HepG2 (cell line): Measurements from ENCODE around the gene SETD1B. TPM values are rescaled to one million over a fixed set of nuclear protein-coding genes. Genes with fewer than 3 reads are reported as not detected.

ENCODE experiments used
- ATAC-seq: fragments of 200-7000 bp; cut with Tn5 transposase; 3 replicates; pipeline ENCODE4 v1.9.1; 2020; ENCODE audit warnings: mild to moderate bottlenecking, moderate library complexity
- BruUV-seq: library from RNA; stranded (reverse); fragments of 400-500 nt; replicated peaks from 2 replicates; lab custom pipeline; 2021; lab: Mats Ljungman, UMichigan
- CTCF ChIA-PET: fragments of 300-600 bp; formaldehyde crosslinking; extraction: SDS; loops from one replicate; lab custom pipeline; 2021; ENCODE audit warnings: low total read pairs, inconsistent platforms, low intra/inter-chr PET ratio; lab: Yijun Ruan, JAX
- POLR2A ChIA-PET: fragments of 350-600 bp; sonication (Branson Sonifier 250); formaldehyde crosslinking; loops from one replicate; lab custom pipeline; 2020; ENCODE audit warnings: antibody characterized with exemption, inconsistent platforms; lab: Yijun Ruan, JAX
- DNase-seq: peaks from one replicate; pipeline ENCODE4 v3.0.0-alpha.2; 2015; ENCODE audit warnings: low spot score
- FAIRE-seq: peaks from 3 replicates; lab custom pipeline; 2011; peaks lifted over from hg19 to GRCh38; lab: Jason Lieb, UNC
- H2AFZ ChIP-seq: one replicate; pipeline ENCODE4 v1.6.1; 2011; ENCODE audit warnings: low read length, inconsistent platforms
- H3K27ac ChIP-seq: fragments of 300-600 bp; 3 replicates; pipeline ENCODE4 v1.8.0; 2011; ENCODE audit warnings: mixed run types, mild to moderate bottlenecking, mixed read lengths, low read length, inconsistent platforms; ENCODE audit not compliant: insufficient read depth; ENCODE audit errors: extremely low read length
- H3K27me3 ChIP-seq, 2 experiments: fragments of 200-600 bp in 1 of 2; 2 replicates in 1 of 2; 3 replicates in 1 of 2; pipeline versions ENCODE4 v1.6.0 to v1.8.0; 2011; ENCODE audit warnings: low read length in 2 of 2, mild to moderate bottlenecking in 2 of 2, moderate library complexity in 2 of 2, inconsistent platforms in 1 of 2; ENCODE audit not compliant: insufficient read depth in 2 of 2, control insufficient read depth in 1 of 2
- H3K36me3 ChIP-seq, 2 experiments: fragments of 200-600 bp in 1 of 2; replicated peaks in 1 of 2; 2 replicates in 1 of 2; 3 replicates in 1 of 2; pipeline versions ENCODE4 v1.5.1 to v1.8.0; 2011; ENCODE audit warnings: low read length in 2 of 2, inconsistent platforms in 1 of 2; ENCODE audit not compliant: insufficient read depth in 2 of 2, control insufficient read depth in 1 of 2
- H3K4me1 ChIP-seq: 2 replicates; pipeline ENCODE4 v1.5.1; 2012; ENCODE audit warnings: low read length, inconsistent platforms; ENCODE audit not compliant: insufficient read depth
- H3K4me2 ChIP-seq: 2 replicates; pipeline ENCODE4 v1.6.0; 2011; ENCODE audit warnings: low read depth, low read length, inconsistent platforms
- H3K4me3 ChIP-seq, 3 experiments: fragments of 200-600 bp in 1 of 3; sonication (generic), shearing (Covaris generic) in 1 of 3; replicated peaks in 1 of 3; 2 replicates each; pipeline ENCODE4 v1.5.1; 2011 to 2016; ENCODE audit warnings: low read length in 3 of 3, inconsistent platforms in 2 of 3, low read depth in 2 of 3, mild to moderate bottlenecking in 2 of 3, control low read depth in 1 of 3, mixed read lengths in 1 of 3; ENCODE audit not compliant: insufficient read depth in 1 of 3
- H3K79me2 ChIP-seq: one replicate; pipeline ENCODE4 v1.6.1; 2011; ENCODE audit warnings: low read length, inconsistent platforms; ENCODE audit not compliant: insufficient read depth
- H3K9ac ChIP-seq: 2 replicates; pipeline ENCODE4 v1.6.0; 2011; ENCODE audit warnings: mild to moderate bottlenecking, low read depth, low read length, inconsistent platforms; ENCODE audit not compliant: insufficient read depth
- H3K9me3 ChIP-seq: 2 replicates; pipeline ENCODE4 v1.5.1; 2012; ENCODE audit warnings: mild to moderate bottlenecking, low read length
- H4K20me1 ChIP-seq: 2 replicates; pipeline ENCODE4 v1.6.0; 2011; ENCODE audit warnings: inconsistent platforms, mild to moderate bottlenecking, low read length, moderate library complexity; ENCODE audit not compliant: insufficient read depth
- AGO2 ChIP-seq: fragments of 200-400 bp; formaldehyde crosslinking; optimal IDR thresholded peaks from 2 replicates; pipeline ENCODE3; 2017; ENCODE audit warnings: mild to moderate bottlenecking, low read depth, low read length, moderate library complexity
- GLI4 ChIP-seq: sonication (generic); formaldehyde crosslinking; IDR thresholded peaks from 2 replicates; pipeline ENCODE4 v1.5.1; 2020; ENCODE audit warnings: missing genetic modification reagents, mild to moderate bottlenecking, moderate library complexity, borderline replicate concordance
- KLF11 ChIP-seq: IDR thresholded peaks from 2 replicates; pipeline ENCODE4 v1.6.1; 2016; ENCODE audit warnings: missing compliant biosample characterization
- NCOA1 ChIP-seq: sonication (generic); formaldehyde crosslinking; IDR thresholded peaks from 2 replicates; pipeline ENCODE4 v1.9.0; 2021; ENCODE audit warnings: missing genetic modification reagents
- NFYC ChIP-seq: IDR thresholded peaks from 2 replicates; pipeline ENCODE4 v1.6.1; 2016; ENCODE audit warnings: missing genetic modification reagents, missing compliant biosample characterization
- RBM22 ChIP-seq: fragments of 200-400 bp; formaldehyde crosslinking; optimal IDR thresholded peaks from 2 replicates; pipeline ENCODE3; 2017; ENCODE audit warnings: mild to moderate bottlenecking, low read length, moderate library complexity
- TOE1 ChIP-seq: sonication (generic); formaldehyde crosslinking; IDR thresholded peaks from 2 replicates; pipeline ENCODE4 v1.4.0; 2020; ENCODE audit warnings: mild to moderate bottlenecking, missing genetic modification reagents
- ZNF768 ChIP-seq: sonication (generic); formaldehyde crosslinking; IDR thresholded peaks from 2 replicates; pipeline ENCODE4 v1.4.0; 2020; ENCODE audit warnings: missing genetic modification reagents
- ZNF816 ChIP-seq: sonication (generic); formaldehyde crosslinking; IDR thresholded peaks from 2 replicates; pipeline ENCODE4 v1.8.0; 2022; ENCODE audit warnings: missing genetic modification reagents, mild to moderate bottlenecking, borderline replicate concordance
- WGBS: methylation state at CpG from one replicate; pipeline ENCODE4 v1.1.6; 2017; ENCODE audit warnings: low lambda C conversion rate; 5-methylcytosine and 5-hydroxymethylcytosine counted together
- in situ Hi-C: cut with HindIII; loops from 2 replicates; pipeline ENCODE4 v1.10.0; 2017; ENCODE audit warnings: low pct_unique_long_range_greater_than_20kb; ENCODE audit not compliant: extremely low pct_ligation_motif_present
- intact Hi-C: fragments of 100-400 bp; cut with micrococcal nuclease; formaldehyde crosslinking; loops from one replicate; pipeline ENCODE4 v1.10.0; 2022; ENCODE audit not compliant: unreplicated experiment
- polyA plus RNA-seq, 8 experiments: library from polyadenylated mRNA; depleted of rRNA in 3 of 8; stranded (reverse) in 7 of 8; unstranded in 1 of 8; fragments of >200 nt; fragmentation: Illumina TruSeq in 4 of 8; extraction: Trizol in 4 of 8; gene quantifications; 2 replicates each; pipeline versions ENCODE4 v1.2.1 to v1.2.3, GENCODE V29; 2011 to 2016; ENCODE audit warnings: low read depth in 4 of 8, missing spikeins in 1 of 8, mixed read lengths in 1 of 8; ENCODE audit not compliant: insufficient read depth in 1 of 8
- total RNA-seq, 5 experiments: library from RNA; depleted of rRNA; stranded (reverse); fragments of >200 nt; fragmentation: Illumina TruSeq; extraction: Trizol; gene quantifications; 2 replicates each; pipeline ENCODE4 v1.2.3, GENCODE V29; 2016; ENCODE audit warnings: low read depth in 1 of 5
- TF ChIP-seq, protein P1 (sequence below): IDR thresholded peaks from 2 replicates; pipeline ENCODE4 v1.6.1; 2018; ENCODE audit warnings: missing genetic modification reagents, mild to moderate bottlenecking, missing compliant biosample characterization
- TF ChIP-seq, protein P2 (sequence below): sonication (generic); formaldehyde crosslinking; IDR thresholded peaks from 2 replicates; pipeline ENCODE4 v1.5.0; 2020; ENCODE audit warnings: missing genetic modification reagents, mild to moderate bottlenecking, borderline replicate concordance
- TF ChIP-seq, protein P3 (sequence below): sonication (generic); formaldehyde crosslinking; IDR thresholded peaks from 2 replicates; pipeline ENCODE4 v1.4.0; 2020; ENCODE audit warnings: missing genetic modification reagents

Gene SETD1B
- total and polyA plus RNA-seq, 2 of the 13 experiments (the other 11 are each of a cell fraction or from before 2014, with no cell fraction given) = 1.1 to 1.4 TPM

DNA sequence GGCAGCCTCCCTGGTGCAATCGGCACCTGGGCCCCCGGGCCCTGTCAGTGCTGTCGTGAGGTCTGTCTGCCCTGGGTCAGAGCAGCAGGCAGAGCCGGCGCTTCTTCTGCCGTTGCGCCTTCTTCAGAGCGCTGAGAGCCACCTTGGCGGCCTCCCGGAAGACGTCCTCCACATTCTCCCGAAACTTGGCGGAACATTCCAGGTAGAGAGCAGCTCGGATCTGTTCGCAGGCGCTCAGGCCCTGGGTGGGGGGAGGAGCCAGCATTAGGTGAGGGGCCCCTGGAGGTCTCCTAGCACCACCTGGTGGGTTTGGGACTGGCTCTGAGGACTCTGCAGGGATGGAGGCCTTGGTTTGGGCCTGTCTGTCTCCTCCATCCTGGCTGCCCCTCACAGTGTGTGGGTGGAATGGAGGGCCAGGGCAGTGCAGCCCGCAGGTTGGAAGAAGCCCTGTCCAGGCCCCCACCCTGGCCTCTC lies 24.4 kb upstream of the SETD1B start (continued):
- TF ChIP-seq, protein P1, sequence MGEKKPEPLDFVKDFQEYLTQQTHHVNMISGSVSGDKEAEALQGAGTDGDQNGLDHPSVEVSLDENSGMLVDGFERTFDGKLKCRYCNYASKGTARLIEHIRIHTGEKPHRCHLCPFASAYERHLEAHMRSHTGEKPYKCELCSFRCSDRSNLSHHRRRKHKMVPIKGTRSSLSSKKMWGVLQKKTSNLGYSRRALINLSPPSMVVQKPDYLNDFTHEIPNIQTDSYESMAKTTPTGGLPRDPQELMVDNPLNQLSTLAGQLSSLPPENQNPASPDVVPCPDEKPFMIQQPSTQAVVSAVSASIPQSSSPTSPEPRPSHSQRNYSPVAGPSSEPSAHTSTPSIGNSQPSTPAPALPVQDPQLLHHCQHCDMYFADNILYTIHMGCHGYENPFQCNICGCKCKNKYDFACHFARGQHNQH (CRISPR knock-in tag) = no peak
- TF ChIP-seq NCOA1 (CRISPR knock-in tag) (no peak), AGO2 (peak; percentile 85)

DNA sequence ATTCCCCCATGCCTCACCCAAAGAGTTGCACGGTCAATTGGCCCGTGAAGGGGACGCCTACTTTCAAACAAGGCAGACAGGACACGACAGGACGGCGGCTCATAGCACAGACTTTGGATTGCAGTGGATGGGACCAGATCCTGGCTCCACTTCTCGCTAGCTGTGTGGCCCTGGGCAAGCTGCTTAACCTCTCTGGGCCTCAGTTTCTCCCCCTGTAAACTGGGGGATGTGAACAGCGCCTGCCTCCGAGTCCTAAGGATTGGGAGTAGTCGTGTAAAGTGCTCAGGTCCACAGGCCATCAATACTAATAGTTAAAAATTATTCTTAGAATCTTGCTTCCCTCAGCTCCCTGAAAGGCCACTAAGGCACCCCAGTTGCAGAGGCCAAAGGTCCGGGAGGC lies 23.4 kb upstream of the SETD1B start:
- no peak overlapping the region for H3K4me2 ChIP-seq
- no peak overlapping the region for H2AFZ ChIP-seq
- CTCF ChIA-PET = interaction anchor here (6.1 kb wide), 1 partner anchor 13 kb away, joined by 66 read pairs; the partner anchor contains the start of gene RHOF
- DNase-seq (no peak), ATAC-seq (no peak), FAIRE-seq (no peak)
- peaks cover 4% of the 10 kb centered on the region for H3K79me2 ChIP-seq
- POLR2A ChIA-PET = interaction anchor here (2.7 kb wide), 1 partner anchor 11 kb away, joined by 17 read pairs; no protein-coding TSS in a partner anchor
- no peak overlapping the region for H3K27ac ChIP-seq
- BruUV-seq = no TSS peak
- H4K20me1 ChIP-seq = 0 out of 2 replicates have a peak, but pooled peaks cover 3% of the 10 kb centered on the region
- H3K9me3 ChIP-seq = no peaks in the 10 kb centered on the region
- TF ChIP-seq NFYC (CRISPR knock-in tag) = no peak
- no peak for TF ChIP-seq GLI4 (CRISPR knock-in tag)
- TF ChIP-seq RBM22 = peak; percentile 61
- TF ChIP-seq, protein P2, sequence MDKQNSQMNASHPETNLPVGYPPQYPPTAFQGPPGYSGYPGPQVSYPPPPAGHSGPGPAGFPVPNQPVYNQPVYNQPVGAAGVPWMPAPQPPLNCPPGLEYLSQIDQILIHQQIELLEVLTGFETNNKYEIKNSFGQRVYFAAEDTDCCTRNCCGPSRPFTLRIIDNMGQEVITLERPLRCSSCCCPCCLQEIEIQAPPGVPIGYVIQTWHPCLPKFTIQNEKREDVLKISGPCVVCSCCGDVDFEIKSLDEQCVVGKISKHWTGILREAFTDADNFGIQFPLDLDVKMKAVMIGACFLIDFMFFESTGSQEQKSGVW (CRISPR knock-in tag) = no peak
- TF ChIP-seq, protein P3, sequence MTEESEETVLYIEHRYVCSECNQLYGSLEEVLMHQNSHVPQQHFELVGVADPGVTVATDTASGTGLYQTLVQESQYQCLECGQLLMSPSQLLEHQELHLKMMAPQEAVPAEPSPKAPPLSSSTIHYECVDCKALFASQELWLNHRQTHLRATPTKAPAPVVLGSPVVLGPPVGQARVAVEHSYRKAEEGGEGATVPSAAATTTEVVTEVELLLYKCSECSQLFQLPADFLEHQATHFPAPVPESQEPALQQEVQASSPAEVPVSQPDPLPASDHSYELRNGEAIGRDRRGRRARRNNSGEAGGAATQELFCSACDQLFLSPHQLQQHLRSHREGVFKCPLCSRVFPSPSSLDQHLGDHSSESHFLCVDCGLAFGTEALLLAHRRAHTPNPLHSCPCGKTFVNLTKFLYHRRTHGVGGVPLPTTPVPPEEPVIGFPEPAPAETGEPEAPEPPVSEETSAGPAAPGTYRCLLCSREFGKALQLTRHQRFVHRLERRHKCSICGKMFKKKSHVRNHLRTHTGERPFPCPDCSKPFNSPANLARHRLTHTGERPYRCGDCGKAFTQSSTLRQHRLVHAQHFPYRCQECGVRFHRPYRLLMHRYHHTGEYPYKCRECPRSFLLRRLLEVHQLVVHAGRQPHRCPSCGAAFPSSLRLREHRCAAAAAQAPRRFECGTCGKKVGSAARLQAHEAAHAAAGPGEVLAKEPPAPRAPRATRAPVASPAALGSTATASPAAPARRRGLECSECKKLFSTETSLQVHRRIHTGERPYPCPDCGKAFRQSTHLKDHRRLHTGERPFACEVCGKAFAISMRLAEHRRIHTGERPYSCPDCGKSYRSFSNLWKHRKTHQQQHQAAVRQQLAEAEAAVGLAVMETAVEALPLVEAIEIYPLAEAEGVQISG (CRISPR knock-in tag) = no peak
- TF ChIP-seq KLF11 (CRISPR knock-in tag) = no peak
- TF ChIP-seq ZNF816 (CRISPR knock-in tag) = no peak
- TF ChIP-seq TOE1 (CRISPR knock-in tag) = no peak
- peak; percentile 95 for TF ChIP-seq ZNF768 (CRISPR knock-in tag)
- TF ChIP-seq, all 625 proteins: peak for 2
- Histone ChIP-seq H3K4me3 (no peak overlapping the region), H3K9ac (no peak overlapping the region), H3K36me3 (peaks cover 0 to 7% of the 10 kb centered on the region in 2 experiments; a peak in 2 of 5 replicates), H3K4me1 (peaks cover 31% of the 10 kb centered on the region), H3K27me3 (no peaks in the 10 kb centered on the region; a peak in 1 of 5 replicates)
- 96% methylated on average over 10 of the region's 11 CpGs for WGBS
- intact Hi-C loops = no loop called here
- in situ Hi-C loops = no loop called here
